Measurements from ENCODE around the gene BCL2L1.

BCL2L1 gene

GRCh38 chr20:31711179-31712111 is 11.2 kb downstream of the BCL2L1 start:
- in situ Hi-C loops (cut with MboI; ENCODE audit: low sequenced_read_pairs): no loop called here

GRCh38 chr20:31710423-31711108 is 12.1 kb downstream of the BCL2L1 start:
- in situ Hi-C loops (cut with MboI; ENCODE audit: low sequenced_read_pairs): no loop called here

GRCh38 chr20:31709939-31710338 is 12.7 kb downstream of the BCL2L1 start:
- in situ Hi-C loops (cut with MboI; ENCODE audit: low sequenced_read_pairs): no loop called here

GRCh38 chr20:31708736-31709534 is 13.7 kb downstream of the BCL2L1 start:
- in situ Hi-C loops (cut with MboI; ENCODE audit: low sequenced_read_pairs): no loop called here

- in situ Hi-C loops (cut with MboI; ENCODE audit: low sequenced_read_pairs): no loop called here
Measured at GRCh38 chr20:31707994-31708735, 14.5 kb downstream of the BCL2L1 start.

- in situ Hi-C loops (cut with MboI; ENCODE audit: low sequenced_read_pairs): no loop called here
Measured at GRCh38 chr20:31707258-31707615, 15.4 kb downstream of the BCL2L1 start.

GRCh38 chr20:31706607-31707257 is 15.9 kb downstream of the BCL2L1 start:
- in situ Hi-C loops (cut with MboI; ENCODE audit: low sequenced_read_pairs): no loop called here

- in situ Hi-C loops (cut with MboI; ENCODE audit: low sequenced_read_pairs): no loop called here
Measured at GRCh38 chr20:31705598-31706597, 16.8 kb downstream of the BCL2L1 start.

GRCh38 chr20:31705191-31705590 is 17.5 kb downstream of the BCL2L1 start:
- in situ Hi-C loops (cut with MboI; ENCODE audit: low sequenced_read_pairs): no loop called here

GRCh38 chr20:31704225-31705119 is 18.2 kb downstream of the BCL2L1 start:
- in situ Hi-C loops (cut with MboI; ENCODE audit: low sequenced_read_pairs): no loop called here

- in situ Hi-C loops (cut with MboI; ENCODE audit: low sequenced_read_pairs): no loop called here
Measured at GRCh38 chr20:31701591-31701990, 21.1 kb downstream of the BCL2L1 start.

- in situ Hi-C loops (cut with MboI; ENCODE audit: low sequenced_read_pairs): no loop called here
Measured at GRCh38 chr20:31700747-31701146, 21.9 kb downstream of the BCL2L1 start.

- in situ Hi-C loops (cut with MboI; ENCODE audit: low sequenced_read_pairs): no loop called here
Measured at GRCh38 chr20:31699801-31700728, 22.6 kb downstream of the BCL2L1 start.

GRCh38 chr20:31698803-31699718 is 23.6 kb downstream of the BCL2L1 start:
- in situ Hi-C loops (cut with MboI; ENCODE audit: low sequenced_read_pairs): no loop called here

GRCh38 chr20:31698243-31698802 is 24.3 kb downstream of the BCL2L1 start:
- in situ Hi-C loops (cut with MboI; ENCODE audit: low sequenced_read_pairs): no loop called here

Data from HL-60/S4 treated with phorbol 12-myristate 13-acetate at 8.2 ng/mL for 4 days and 3 days (cell line).